Measurements from ENCODE around the gene DCTN2. TPM values are rescaled to one million over a fixed set of nuclear protein-coding genes. Genes with fewer than 3 reads are reported as not detected.
"Not testable (repeated sequence)": the region's sequence is repeated elsewhere in the genome, so short reads cannot be mapped to it uniquely, and the experiment has no call there.

DCTN2 gene
- polyA plus RNA-seq, 2 of the 4 experiments (the other 2 are of a cell fraction), result 169 to 211 TPM

DNA sequence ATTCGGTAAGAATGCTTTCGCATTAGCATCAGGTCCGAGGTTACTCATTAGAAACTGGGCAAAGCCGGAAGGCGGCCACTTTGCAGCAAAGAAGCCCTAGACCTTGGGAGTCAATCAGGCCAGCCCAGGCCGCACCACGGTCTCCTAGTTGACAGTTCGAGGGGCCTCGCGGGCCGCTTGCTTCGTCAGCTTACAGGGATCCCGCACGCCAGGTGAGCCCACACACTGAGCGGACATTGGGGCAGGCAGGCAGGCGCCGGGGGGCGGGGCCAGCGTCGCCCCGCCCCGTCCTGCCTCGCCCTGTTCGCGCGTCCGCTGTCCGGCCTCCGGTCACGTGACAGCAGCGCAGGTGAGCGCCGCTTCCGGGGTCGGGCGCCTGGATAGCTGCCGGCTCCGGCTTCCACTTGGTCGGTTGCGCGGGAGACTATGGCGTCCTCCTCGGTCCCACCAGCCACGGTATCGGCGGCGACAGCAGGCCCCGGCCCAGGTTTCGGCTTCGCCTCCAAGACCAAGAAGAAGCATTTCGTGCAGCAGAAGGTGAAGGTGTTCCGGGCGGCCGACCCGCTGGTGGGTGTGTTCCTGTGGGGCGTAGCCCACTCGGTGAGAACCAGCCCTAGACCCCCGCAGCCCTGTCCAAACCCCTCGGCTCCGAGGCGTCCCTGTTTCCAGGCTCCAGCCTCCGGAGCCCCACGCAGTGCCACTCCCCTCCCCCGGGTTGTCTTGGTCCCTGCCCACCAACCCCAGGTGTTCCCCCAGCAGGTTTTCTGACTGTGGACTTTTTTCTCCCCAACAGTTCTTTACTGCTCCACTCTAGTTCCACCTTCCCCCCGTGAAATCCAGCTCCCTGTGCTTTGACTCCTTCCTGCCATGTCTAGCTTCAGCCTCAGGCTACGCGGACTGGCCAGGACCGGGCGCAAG is 44.1 kb upstream of the DCTN2 start, which contains the start of gene PIP4K2C (continued):
- TF ChIP-seq, protein P1, sequence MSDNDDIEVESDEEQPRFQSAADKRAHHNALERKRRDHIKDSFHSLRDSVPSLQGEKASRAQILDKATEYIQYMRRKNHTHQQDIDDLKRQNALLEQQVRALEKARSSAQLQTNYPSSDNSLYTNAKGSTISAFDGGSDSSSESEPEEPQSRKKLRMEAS (IDR thresholded peaks at IDR 0.05), result peak; percentile 69
- TF ChIP-seq RNF2 (IDR thresholded peaks at IDR 0.05; ENCODE audit: borderline replicate concordance, low read depth) (no peak), FOSL2 (IDR thresholded peaks at IDR 0.05) (no peak), FOSL2 (CRISPR knock-in tag; IDR thresholded peaks at IDR 0.05) (no peak), POLR2A (IDR thresholded peaks at IDR 0.05; ENCODE audit: low read length) (peak; percentile 77), ZNF302 (CRISPR knock-in tag; IDR thresholded peaks at IDR 0.05) (no peak), CHD4 (IDR thresholded peaks at IDR 0.05; ENCODE audit: borderline replicate concordance) (no peak), CBX2 (IDR thresholded peaks at IDR 0.05; ENCODE audit: borderline replicate concordance, low read depth) (no peak), PHF8 (IDR thresholded peaks at IDR 0.05; ENCODE audit: borderline replicate concordance, low read depth) (peak; percentile 91)

DNA sequence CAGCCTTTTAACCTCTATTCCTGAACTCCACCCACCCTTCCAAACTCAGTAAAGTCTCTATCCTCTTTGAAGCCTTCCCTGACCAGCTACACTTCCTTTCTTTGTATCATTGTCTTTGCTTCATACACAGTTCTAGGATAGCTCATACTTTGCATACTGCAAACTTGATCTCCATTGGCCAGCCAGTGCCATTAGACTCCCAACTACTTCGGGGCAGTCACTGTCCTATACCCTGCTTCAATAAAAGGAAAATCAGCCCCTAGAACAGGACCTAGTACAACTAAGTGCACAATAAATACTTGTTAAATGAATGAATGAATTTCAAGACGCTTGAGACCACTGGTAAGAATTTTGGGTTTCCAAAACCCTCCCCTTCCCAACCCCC is 43.5 kb upstream of the DCTN2 start:
- ChIA-PET CTCF (interaction anchor here (0.7 to 5.5 kb wide), 3 partner anchors 24 to 145 kb away, joined by 3 to 39 read pairs (median 8); no protein-coding TSS in a partner anchor), POLR2A (interaction anchor here (1.1 to 1.7 kb wide), 2 partner anchors 9 to 32 kb away, joined by 4 read pairs; no protein-coding TSS in a partner anchor)
- Histone ChIP-seq H3K9me3 (no peaks in the 10 kb centered on the region), H3K4me1 (peaks cover 12% of the 10 kb centered on the region), H3K4me3 (peak overlapping the region; percentile 94), H3K4me2 (peak overlapping the region; percentile 70), H3K27ac (peak overlapping the region; percentile 84 to 91)
- TF ChIP-seq, protein P2, sequence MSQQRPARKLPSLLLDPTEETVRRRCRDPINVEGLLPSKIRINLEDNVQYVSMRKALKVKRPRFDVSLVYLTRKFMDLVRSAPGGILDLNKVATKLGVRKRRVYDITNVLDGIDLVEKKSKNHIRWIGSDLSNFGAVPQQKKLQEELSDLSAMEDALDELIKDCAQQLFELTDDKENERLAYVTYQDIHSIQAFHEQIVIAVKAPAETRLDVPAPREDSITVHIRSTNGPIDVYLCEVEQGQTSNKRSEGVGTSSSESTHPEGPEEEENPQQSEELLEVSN (IDR thresholded peaks at IDR 0.05; ENCODE audit: borderline replicate concordance, low read depth), result no peak
- no peak for TF ChIP-seq MAFK (IDR thresholded peaks at IDR 0.05; ENCODE audit: partially characterized antibody)
- no peak for TF ChIP-seq POLR2AphosphoS2 (conservative IDR thresholded peaks at IDR 0.05; ENCODE audit: low read length)
- no peak for TF ChIP-seq REST (IDR thresholded peaks at IDR 0.05)
- no peak for TF ChIP-seq HOXB13 (CRISPR knock-in tag; IDR thresholded peaks at IDR 0.05; ENCODE audit: low read depth)
- no peak for TF ChIP-seq NFE2L2 (conservative IDR thresholded peaks at IDR 0.05; ENCODE audit: low read length)
- TF ChIP-seq RFX5 (IDR thresholded peaks at IDR 0.05), result no peak
- TF ChIP-seq ELK1 (IDR thresholded peaks at IDR 0.05; ENCODE audit: low read depth, low read length), result no peak
- no peak for TF ChIP-seq HDAC2 (IDR thresholded peaks at IDR 0.05)
- no peak for TF ChIP-seq CBX2 (IDR thresholded peaks at IDR 0.05; ENCODE audit: borderline replicate concordance, low read depth)
- no peak for TF ChIP-seq CEBPB (IDR thresholded peaks at IDR 0.05)
- TF ChIP-seq ZFP36 (IDR thresholded peaks at IDR 0.05; ENCODE audit: borderline replicate concordance, partially characterized antibody), result no peak
- no peak for TF ChIP-seq TFCP2L1 (CRISPR knock-in tag; IDR thresholded peaks at IDR 0.05)
- no peak for TF ChIP-seq ESRRA (IDR thresholded peaks at IDR 0.05; ENCODE audit: borderline replicate concordance, low read length)
- no peak for TF ChIP-seq HEYL (CRISPR knock-in tag; IDR thresholded peaks at IDR 0.05)
- TF ChIP-seq ZC3H11A (IDR thresholded peaks at IDR 0.05), result no peak
- TF ChIP-seq BHLHE40 (IDR thresholded peaks at IDR 0.05; ENCODE audit: low read depth, low read length), result no peak
- DNase-seq (ENCODE audit: low read depth in 1 of 2, low spot score in 1 of 2) (no peak), ATAC-seq (peak; percentile 9 to 45; a peak in 3 of 6 replicates), FAIRE-seq (no peak)
- 5% methylated on average over 2 of the region's 2 CpGs for WGBS (ENCODE audit: missing lambda C conversion rate)

DNA sequence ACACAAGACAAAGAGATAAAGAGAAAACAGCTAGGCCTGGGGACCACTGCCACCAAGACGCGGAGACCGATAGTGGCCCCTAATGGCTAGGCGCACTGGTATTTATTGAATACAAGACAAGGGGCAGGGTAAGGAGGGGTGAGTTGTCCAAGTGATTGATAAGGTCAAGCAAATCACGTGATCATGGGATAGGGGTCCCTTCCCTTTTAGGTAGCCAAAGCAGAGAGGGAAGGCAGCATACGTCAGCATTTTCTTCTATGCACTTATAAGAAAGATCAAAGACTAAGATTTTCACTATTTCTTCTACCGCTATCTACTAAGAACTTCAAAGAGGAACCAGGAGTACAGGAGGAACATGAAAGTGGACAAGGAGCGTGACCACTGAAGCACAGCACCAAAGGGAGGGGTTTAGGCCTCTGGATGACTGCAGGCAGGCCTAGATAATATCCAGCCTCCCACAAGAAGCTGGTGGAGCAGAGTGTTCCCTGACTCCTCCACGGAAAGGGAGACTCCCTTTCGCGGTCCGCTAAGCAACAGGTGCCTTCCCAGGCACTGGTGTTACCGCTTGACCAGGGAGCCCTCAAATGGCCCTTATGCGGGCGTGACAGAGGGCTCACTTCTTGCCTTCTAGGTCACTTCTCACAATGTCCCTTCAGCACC is 42.1 kb upstream of the DCTN2 start:
- DNase-seq (ENCODE audit: low read depth in 1 of 2, low spot score in 1 of 2); POLR2A ChIA-PET; FAIRE-seq; H3K27ac ChIP-seq; H3K4me2 ChIP-seq; ATAC-seq; H3K4me3 ChIP-seq; H3K9me3 ChIP-seq: not testable (repeated sequence)
- 81% methylated on average over 15 of the region's 15 CpGs for WGBS (ENCODE audit: missing lambda C conversion rate)
- CTCF ChIA-PET, result interaction anchor here (1.3 to 5.5 kb wide), 3 partner anchors 12 to 146 kb away, joined by 4 to 39 read pairs (median 4); no protein-coding TSS in a partner anchor
- peaks cover 12% of the 10 kb centered on the region for H3K4me1 ChIP-seq

All from A549 (cell line).